GM12892 (cell line): ENCODE measurements around the gene CYP19A1.

Experiments used
- DNase-seq: peaks from one replicate; pipeline ENCODE4 v3.0.0; 2011; ENCODE audit not compliant: insufficient read length
- FAIRE-seq: peaks from 2 replicates; lab custom pipeline; 2011; peaks lifted over from hg19 to GRCh38; lab: Jason Lieb, UNC
- POLR2A ChIP-seq: IDR thresholded peaks from 2 replicates; pipeline ENCODE4 v1.6.1; 2011; ENCODE audit warnings: low read depth, low read length, control low read depth
- POLR2AphosphoS5 ChIP-seq: IDR thresholded peaks from 2 replicates; pipeline ENCODE4 v1.6.1; 2011; ENCODE audit warnings: low read depth, low read length, control low read depth
- TAF1 ChIP-seq: IDR thresholded peaks from 2 replicates; pipeline ENCODE4 v1.6.1; 2011; ENCODE audit warnings: low read depth, mild to moderate bottlenecking, control low read depth, low read length, borderline replicate concordance

Gene CYP19A1

DNA sequence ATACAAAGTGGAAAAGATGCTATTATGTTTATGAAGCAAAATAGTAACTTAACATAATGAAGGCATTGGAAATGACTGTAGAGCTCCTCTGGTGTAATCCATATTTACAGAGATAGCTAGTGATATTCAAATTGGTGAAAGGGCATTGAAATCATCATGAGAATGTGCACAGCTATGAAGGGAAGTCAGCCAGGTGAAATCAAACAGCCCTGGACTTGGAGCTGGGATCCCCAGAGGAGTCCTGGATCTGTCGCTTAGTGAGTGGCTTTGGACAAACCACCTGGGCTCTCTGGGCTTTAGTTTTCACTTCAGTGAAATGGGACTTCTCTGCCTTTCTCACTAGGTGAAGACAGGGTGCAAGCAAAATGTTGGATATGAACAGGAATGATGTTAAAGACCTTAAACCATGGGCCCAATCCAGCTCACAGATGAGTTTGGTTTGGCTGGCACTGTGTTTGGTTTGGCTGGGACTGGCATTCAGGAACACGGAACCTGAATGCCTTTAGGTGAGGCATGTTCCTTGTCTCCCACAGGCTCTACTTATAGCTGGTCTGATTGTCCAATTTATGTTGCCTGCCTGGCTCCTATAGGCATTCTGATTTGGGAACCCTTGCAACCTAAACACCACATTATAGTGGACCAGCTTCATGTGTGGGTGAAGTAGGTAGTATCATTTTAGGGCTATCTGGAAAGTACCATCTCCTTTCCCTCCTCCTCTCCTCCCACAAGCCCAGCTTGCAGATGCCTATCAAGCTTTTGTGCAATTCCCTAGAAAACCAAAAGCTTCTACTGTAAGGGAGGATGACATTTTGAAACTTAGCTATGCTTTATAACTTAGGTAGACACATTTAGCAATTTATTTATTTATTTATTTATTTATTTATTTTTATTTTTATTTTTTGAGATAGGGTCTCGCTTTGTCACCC lies 133.1 kb downstream of the CYP19A1 start:
- TF ChIP-seq POLR2A (no peak), TAF1 (no peak), POLR2AphosphoS5 (no peak)
- DNase-seq (no peak), FAIRE-seq (no peak)

DNA sequence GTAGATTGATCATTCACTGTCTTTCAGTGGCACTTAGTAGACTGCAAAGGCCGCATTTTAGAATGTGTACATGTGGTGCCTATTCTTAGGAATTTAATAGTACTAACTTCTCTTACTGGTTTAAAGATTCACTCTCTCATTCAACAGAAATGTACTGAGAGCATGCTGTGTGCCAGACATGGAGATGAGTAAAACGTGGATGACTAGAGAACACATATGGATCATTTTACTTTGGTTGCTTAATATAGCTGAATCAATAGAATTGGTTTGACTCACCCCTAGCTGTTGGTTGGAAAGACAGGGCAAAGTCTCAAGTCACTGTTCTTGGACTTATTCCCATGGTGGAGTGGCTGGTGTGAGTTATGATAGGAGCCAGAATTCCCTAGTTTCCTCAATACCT lies 134.6 kb downstream of the CYP19A1 start:
- FAIRE-seq (no peak), DNase-seq (no peak)
- no peak for TF ChIP-seq TAF1
- no peak for TF ChIP-seq POLR2A
- no peak for TF ChIP-seq POLR2AphosphoS5

DNA sequence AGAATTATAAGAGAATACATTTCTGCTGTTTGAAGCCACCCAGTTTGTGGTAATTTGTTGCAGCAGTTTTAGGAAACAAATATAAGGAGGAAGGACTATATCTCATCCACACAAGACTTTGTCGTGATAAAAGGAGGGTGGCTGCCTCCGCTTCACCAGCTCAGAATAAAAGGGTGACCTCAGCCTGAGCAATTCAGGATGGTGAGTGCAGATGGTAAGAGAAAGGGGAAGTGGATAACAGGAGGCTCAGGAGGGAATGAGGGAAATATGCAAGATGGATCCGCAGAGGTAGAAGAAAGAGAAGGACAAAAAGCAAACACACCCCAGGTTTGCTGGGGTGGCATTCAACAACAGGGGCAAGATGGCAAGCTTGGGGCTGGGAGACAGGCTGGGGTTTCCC lies 135.6 kb downstream of the CYP19A1 start:
- no peak for TF ChIP-seq TAF1
- no peak for TF ChIP-seq POLR2AphosphoS5
- TF ChIP-seq POLR2A: no peak
- no peak for DNase-seq
- FAIRE-seq: no peak

DNA sequence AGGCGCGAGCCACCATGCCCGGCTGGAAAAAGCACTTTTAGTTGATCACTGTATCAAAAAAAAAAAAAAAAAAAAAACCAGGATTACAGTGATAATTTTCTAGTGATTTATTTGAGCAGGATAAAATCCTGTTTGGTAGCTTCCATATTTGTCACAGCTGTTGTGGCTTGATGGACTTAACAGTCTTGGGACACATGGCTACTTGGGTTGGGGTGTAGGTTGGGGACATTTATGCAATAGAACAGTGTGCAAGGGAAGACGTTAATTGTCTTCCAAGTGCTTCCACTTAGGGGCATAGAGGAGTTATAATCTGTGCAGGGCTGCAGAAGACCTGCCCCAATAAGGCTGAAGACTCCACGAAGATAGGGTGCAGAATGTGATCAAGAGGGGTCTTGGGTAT lies 136.8 kb downstream of the CYP19A1 start:
- no peak for TF ChIP-seq TAF1
- no peak for TF ChIP-seq POLR2AphosphoS5
- no peak for TF ChIP-seq POLR2A
- FAIRE-seq (no peak), DNase-seq (no peak)

DNA sequence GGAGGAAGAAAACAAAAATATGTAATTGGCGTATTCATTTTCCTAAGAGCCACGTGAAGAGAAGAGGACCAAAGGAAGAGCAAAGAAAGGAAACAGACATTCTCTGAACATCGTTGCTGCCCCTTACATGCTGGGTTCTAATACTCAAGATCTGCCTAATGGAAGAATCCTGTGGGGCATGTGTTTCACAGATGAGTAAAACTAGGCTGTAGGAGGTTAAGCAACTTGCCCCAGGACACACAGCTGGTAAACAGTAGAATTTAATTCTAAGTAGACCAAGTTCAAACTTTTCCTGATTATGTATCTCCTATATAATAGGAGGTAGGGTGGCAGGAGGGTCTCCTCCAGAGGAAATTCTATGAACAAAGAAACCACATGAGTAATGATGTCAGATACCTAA lies 137.6 kb downstream of the CYP19A1 start:
- no peak for TF ChIP-seq TAF1
- no peak for FAIRE-seq
- DNase-seq: no peak

DNA sequence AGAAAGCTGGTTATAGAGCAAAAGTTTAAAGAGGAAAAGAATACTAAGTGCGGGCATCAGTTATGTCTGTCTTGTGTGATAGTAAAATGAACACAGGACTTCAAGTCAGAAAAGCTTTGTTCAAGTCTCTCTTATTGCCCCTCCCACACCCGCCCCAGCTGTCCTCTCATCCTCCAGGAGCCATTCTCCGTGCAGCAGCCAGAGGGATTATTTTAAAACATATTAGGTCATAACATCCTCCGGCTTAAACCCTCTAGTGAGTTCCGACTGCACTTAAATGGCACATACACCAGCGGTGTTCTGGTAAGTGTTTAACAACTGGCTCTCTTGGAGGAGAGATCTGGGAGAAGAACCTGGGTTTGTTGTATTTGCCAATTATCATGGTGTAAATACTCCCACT lies 138.9 kb downstream of the CYP19A1 start:
- TF ChIP-seq POLR2AphosphoS5: no peak
- no peak for TF ChIP-seq TAF1
- no peak for TF ChIP-seq POLR2A
- no peak for FAIRE-seq
- no peak for DNase-seq

DNA sequence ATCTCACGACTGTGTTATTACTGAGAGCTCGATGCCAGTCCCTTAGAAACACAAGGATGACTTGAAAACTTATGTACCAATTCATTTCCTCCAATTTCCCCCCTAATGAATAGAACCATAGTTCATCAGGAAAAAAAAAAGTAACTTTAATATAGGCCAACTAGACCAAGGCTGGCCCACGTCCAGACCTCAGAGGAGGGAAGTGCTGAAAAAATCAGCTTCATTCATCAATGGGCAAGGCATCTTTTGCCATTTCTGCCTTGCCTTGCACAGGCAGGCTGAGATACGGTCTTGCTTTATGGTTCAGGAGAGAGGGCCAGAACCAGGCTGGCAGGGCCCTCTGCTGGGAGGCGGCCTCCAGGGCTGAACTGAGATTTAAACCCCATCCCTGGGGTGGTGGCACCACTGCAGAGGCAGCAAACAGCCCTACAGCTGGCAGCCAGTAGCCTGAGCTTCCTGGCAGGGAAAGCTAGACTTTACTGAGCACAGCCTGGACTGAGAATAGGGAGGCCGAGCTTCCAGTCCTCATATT lies 139.6 kb downstream of the CYP19A1 start:
- FAIRE-seq: no peak
- TF ChIP-seq POLR2AphosphoS5: no peak
- no peak for TF ChIP-seq TAF1
- TF ChIP-seq POLR2A: no peak
- DNase-seq: no peak

DNA sequence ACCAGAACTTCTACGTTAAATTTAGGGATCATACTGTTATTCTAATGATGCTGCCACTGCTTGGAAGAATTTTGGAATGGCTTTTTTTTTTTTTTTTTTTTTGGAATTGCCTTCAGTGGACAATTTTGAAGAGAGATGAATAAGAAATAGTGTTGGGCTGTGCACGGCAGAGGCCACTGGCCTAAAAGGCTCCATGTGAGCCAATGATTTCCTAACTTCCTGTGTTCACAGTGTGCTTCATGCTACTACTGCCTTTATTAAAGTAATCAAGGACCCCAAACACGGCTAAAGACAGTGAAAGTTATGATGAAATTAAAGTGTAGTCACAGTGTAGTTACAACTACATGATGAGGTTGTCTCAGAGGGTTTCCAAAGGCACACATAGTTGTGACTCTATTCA lies 142.9 kb downstream of the CYP19A1 start:
- TF ChIP-seq POLR2A (no peak), POLR2AphosphoS5 (no peak), TAF1 (no peak)
- FAIRE-seq: no peak
- no peak for DNase-seq

DNA sequence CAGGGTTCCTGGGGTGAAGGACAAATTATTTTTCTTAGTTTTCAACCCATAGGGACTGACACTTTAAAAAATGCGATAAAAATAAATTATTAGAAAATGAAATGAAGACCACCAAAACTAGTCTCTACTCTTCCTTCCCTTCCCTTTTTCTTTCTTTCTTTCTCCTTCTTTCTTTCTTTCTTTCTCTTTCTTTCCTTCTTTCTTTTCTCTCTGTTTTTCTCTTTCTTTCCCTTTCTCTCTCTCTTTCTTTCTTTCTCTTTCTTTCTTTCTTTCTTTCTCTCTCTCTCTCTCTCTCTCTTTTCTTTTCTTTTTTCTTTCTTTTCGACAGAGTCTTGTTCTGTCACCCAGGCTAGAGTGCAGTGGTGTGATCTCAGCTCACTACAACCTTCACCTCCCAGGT lies 144.4 kb downstream of the CYP19A1 start:
- DNase-seq (no peak), FAIRE-seq (no peak)
- TF ChIP-seq TAF1: no peak
- TF ChIP-seq POLR2AphosphoS5: no peak
- no peak for TF ChIP-seq POLR2A

DNA sequence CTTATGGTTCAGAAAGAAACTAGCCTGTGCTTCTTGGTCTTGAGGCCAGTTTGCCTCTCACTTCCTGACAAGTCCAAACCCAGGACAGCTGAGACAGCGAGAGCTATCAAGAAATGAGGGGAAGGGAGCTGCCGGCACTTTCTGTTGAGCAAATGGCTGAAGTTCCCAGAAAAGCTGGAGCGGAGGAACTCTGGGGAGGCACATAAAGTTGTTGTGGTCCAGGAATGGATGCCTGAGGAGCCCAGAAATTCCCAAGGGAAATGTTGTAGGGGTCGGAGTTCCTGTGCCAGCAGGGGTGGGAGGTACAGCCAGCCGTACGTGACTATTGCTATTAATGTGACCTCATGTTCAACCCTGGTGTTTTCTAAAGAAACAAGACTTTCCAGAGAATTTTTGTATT lies 144.9 kb downstream of the CYP19A1 start:
- FAIRE-seq: no peak

DNA sequence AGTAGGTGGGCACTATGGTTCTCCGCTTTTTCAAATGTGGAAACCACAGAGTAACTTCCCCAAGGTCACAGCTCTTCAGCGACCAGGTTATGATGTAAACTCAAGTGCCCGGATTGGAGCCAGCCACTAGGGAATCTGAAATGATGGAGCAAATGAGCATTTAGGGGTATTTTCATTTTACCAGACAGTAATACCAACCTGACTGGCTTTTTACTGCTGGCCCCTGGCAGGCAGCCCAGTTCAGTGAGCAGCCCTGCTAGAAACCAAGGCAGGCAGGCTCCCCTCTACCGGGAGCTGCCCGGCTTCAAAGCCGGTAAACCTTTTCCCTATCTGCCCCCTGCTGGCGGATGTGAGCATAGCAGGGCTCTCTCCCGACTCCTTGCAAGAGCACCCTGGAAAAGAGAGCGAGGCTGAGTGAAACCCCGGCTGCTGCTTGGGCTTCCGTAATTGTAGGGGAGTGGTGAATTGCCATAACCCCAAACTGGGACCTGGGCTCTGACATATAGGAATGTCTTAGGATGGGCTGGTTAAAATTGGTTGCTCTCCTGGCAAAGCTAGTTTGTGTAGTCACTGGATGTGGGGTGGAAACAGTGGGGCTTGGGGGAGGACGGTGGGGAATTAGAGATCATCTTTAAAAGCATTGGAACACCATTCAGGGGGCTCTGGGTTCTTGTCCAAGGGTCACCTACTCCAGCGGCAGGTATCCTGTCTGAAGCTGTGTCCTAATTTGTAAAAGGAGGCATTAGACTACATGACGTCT lies 145.7 kb downstream of the CYP19A1 start:
- FAIRE-seq (peak; percentile 85), DNase-seq (peak; percentile 27)
- TF ChIP-seq POLR2A (no peak), TAF1 (no peak), POLR2AphosphoS5 (no peak)

More for the DNA sequence above, 144.9 kb downstream of the CYP19A1 start:
- TF ChIP-seq POLR2AphosphoS5: no peak
- no peak for TF ChIP-seq TAF1
- no peak for TF ChIP-seq POLR2A
- no peak for DNase-seq
